ENCODE data around the gene RGR.

- TF ChIP-seq CTCF (conservative IDR thresholded peaks at IDR 0.05) (no peak), ZFX (IDR thresholded peaks at IDR 0.05) (no peak)
These were observed 63.8 kb downstream of the RGR start for GRCh38 chr10:84308481-84309304.
